ENCODE results near the gene DUS2.
"Not testable (repeated sequence)": the region's sequence is repeated elsewhere in the genome, so short reads cannot be mapped to it uniquely, and the experiment has no call there.

The DUS2 gene

DNA sequence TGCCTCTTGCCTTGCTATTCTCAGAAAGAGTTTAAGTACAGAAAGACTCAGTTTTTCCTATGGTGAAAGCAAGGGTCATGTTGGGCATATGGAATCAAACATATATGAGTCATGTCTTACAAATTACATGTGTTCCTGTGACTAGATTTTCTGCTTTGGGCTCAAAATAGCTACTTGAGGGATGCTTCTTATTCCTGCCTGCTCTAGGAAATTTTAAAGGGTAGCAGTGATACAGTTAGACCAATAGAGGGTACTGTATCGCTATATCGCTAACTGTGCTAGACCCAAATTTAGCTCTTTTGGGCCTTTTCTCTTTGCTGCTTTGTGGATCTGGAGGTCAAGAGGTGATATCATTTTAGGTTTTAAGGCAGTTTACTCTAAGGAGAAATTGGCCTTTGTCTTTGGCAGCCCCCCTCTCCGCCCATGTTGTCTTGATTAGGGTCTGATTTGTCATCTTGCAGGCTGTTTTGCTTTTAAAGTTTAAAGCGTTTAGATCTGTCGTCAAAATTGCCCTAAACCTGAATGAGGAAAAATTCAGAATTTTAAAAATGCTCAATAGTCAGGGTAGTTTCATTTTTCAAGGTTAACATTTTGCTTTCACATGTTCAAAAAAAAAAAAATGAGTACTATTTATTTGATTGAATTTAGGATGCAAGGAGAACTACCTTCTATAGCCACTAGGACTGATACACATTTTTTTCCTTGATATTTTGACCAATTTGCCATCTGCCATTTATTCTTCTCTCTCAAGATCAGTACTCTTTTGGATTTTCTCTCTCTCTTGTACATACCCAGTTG, 70.9 kb downstream of the DUS2 start:
- DNase-seq = no peak

GRCh38 chr16:68094614-68094934, 71.5 kb downstream of the DUS2 start:
- no peak for DNase-seq

DNA sequence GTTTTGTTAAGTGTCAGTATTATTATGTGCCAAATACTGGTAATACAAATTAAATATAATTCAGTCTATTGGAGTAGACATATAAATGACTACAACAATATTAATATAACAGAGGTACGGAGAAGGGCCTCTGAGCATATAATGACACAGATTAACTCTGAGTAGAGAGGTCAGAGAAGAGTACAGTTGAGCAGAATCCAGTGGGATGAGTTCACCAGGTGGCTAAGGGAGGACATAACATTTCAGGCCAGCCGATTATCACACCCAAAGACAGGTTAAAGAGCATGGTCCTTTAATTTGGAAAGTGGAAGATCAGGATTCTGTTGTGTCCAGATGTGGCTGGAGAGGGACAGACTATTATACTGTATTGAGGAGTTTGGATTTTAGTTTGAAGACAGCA, 73.4 kb downstream of the DUS2 start:
- no peak for DNase-seq

GRCh38 chr16:68097088-68097487, 74.0 kb downstream of the DUS2 start:
- DNase-seq = no peak

DNA sequence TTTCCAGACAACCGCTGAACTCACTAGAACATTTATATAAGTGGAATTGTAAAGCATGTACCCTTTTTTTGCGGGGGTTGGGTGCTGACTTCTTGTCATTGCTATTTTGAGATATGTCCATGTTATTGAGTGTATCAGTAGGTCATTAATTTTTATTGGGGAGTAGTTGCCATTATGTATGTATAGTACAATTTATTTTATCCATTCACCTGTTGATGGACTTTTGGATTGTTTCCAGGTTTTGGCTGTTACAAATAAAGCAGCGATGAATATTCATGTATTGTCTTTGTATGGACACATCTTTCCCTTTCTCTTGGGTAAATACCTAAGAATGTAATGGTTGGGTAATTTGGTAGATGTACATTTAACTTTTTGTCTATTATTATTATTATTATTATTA, 74.8 kb downstream of the DUS2 start:
- DNase-seq = no peak

DNA sequence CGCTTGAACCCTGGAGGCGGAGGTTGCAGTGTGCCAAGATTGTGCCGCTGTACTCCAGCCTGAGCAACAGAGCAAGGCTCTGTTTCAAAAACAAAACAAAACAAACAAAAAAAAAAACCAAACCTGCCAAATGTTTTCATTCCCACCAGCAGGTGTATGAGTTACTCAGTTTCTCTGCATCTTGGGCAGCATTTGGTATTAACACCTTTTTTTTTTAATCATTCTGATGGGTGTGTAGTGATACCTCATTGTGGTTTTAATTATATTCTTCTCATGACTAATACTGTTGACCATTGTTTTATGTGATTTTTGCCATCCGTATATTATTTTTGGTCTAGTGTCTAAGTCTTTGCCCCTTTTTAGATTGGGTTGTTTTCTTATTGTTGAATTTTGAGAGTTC, 77.4 kb downstream of the DUS2 start:
- DNase-seq = no peak

GRCh38 chr16:68105611-68106010, 82.5 kb downstream of the DUS2 start:
- DNase-seq = no peak

DNA sequence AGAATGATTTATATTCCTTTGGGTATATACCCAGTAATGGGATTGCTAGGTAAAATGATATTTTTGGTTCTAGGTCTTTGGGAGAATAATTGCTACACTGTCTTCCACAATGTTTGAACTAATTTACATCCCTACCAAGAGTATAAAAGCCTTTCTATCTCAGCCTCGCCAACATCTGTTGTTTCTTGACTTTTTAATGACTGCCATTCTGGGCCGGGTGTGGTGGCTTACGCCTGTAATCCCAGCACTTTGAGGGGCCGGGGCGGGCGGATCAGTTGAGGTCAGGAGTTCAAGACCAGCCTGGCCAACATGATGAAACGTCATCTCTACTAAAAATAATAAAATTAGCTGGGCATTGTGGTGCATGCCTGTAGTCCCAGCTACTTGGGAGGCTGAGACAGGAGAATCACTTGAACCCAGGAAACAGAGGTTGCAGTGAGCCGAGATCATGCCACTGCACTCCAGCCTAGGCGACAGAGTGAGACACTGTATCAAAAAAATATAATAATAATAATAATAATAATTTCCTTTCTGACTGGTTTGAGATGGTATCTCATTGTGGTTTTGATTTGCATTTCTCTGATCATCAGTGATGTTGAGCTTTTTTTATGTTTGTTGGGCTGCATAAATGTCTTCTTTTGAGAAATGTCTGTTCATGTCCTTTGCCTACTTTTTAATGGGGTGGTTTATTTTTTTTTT, 84.3 kb downstream of the DUS2 start:
- not testable (repeated sequence) for DNase-seq

DNA sequence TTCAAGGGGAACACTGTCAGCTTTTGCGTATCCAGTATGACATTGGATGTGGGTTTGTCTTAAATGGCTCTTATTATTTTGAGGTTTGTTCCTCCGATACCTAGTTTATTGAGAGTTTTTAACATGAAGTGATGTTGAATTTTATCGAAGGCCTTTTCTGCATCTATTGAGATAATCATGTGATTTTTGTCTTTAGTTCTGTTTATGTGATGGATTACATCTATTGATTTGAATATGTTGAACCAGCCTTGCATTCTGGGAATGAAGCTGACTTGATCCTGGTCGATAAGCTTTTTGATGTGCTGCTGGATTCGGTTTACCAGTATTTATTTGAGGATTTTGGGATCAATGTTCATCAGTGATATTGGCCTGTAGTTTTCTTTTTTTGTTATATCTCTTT, 86.1 kb downstream of the DUS2 start:
- not testable (repeated sequence) for DNase-seq

DNA sequence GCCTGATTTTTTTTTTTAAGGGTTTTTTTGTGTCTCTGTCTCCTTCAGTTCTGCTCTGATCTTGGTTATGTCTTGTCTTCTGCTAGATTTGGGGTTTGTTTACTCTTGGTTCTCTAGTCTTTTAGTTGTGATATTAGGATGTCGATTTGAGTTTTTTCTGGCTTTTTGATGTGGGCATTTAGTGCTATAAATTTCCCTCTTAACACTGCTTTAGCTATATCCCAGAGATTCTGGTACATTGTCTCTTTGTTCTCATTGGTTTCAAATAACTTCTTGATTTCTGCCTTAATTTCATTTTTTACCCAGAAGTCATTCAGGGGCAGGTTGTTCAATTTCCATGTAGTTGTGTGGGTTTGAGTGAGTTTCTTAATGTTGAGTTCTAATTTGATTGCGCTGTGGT, 87.5 kb downstream of the DUS2 start:
- not testable (repeated sequence) for DNase-seq

- no peak for DNase-seq
Observed at GRCh38 chr16:68111379-68111778, 88.3 kb downstream of the DUS2 start.

GRCh38 chr16:68113059-68113761, 90.1 kb downstream of the DUS2 start:
- DNase-seq = no peak

DNA sequence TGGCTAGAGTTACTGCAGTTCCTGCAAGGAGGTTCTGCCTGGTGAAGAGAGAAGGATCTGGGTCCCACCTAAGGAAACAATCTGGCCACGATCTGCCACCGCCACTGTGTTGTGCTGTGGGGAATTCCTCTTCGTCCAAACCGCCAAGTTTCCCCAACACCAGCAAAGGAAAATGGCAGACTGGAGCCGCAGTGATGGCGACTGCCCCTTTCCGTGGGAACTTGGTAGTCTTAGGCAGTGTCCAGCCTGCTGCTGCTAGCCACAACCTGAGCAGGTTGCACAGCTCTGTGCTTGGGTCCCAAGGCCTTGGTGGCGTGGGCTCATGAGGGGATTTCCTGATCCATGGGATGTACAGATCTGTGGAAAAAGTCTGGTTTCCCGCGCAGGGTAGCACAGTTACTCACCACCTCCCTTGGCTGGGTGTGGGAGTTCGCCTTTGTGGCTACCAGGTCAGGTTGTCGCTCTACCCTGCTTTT, 90.7 kb downstream of the DUS2 start:
- no peak for DNase-seq

- not testable (repeated sequence) for DNase-seq
Observed at GRCh38 chr16:68114939-68115338, 91.9 kb downstream of the DUS2 start.

- no peak for DNase-seq
Observed at GRCh38 chr16:68115851-68116250, 92.8 kb downstream of the DUS2 start.

DNA sequence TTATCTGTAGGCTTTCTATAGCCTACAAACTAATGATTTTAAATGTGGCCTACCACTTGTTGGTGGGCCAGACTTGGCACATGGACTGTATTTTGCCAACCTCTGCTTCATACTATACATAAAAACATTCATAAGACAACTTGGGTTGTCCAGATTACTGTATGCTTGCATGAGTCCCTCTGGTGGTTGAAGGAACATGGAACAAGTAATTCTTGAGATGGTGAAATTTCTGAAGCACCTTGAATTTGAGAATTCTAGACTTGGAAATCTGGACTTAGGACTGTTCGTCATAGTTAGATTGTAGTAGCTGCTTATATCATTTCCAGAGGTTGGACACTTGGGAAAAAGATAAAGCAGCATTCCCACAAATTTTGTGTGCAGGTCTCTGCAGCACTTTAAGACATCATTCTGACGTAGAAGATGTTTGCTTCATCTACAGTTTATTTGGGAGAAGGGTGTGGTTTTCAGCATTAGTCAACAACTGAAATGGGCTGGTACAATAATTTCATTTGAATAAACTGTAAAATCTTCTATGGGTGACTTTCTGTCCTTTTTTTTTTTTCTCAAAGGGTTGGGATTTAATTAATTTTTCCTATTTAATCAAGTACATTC, 93.3 kb downstream of the DUS2 start:
- no peak for DNase-seq

DNA sequence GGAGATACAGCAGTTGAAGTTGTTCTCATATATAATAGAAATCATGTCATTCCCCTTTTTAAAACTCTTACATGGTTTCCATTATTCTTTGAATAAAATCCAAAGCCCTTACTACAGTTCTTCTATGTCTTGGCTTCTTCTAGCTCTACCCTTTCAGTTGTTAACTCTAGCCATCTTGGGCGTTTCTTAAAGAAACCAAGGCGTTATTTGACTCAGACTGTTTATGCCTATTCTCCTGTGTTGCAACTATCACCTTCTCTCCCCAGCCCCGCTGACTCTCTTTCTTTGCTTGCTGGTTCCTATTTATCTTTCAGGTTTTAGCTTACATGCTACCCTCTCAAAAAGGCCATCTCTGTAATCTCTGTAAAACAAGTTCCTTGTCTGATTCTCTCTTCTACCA, 94.8 kb downstream of the DUS2 start:
- no peak for DNase-seq

DNA sequence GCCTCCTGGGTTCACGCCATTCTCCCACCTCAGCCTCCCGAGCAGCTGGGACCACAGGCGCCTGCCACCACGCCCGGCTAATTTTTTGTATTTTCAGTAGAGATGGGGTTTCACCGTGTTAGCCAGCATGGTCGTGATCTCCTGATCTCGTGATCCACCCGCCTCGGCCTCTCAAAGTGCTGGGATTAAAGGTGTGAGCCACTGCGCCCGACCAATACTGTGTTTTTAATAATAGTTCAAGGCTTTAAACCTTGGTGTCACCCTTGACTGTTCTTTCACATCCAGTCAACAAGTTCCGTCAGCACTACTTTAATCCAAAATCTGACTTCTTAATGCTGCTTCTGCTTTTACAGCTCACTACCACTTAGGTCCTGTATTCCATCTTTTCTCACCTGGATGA, 95.9 kb downstream of the DUS2 start:
- not testable (repeated sequence) for DNase-seq

DNA sequence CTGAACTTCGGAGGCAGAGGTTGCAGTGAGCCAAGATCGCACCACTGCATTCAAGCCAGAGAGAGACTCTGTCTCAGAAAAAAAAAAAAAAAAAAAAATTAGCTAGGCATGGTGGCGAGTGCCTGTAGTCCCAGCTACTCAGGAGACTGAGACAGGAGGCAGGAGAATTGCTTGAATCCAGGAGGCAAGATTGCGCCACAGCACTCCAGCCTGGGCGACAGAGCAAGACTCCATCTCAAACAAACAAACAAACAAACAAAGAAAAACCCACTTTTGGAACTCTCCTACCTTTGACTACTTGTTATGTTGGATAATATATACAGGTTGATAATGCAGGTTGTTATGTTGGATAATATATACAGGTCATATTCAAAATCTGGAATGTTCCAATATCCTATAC, 97.4 kb downstream of the DUS2 start:
- DNase-seq = not testable (repeated sequence)

- DNase-seq = no peak
Observed at GRCh38 chr16:68126395-68126794, 103.3 kb downstream of the DUS2 start.

- DNase-seq = no peak
Observed at GRCh38 chr16:68128577-68129305, 105.7 kb downstream of the DUS2 start.
